HUES48 (cell line): ENCODE measurements around the gene PYGB.

Source experiments
- H3K27ac ChIP-seq: one replicate; pipeline ENCODE4 v1.7.0; 2013; ENCODE audit warnings: low read depth, low read length, inconsistent platforms
- H3K27me3 ChIP-seq: 2 replicates; pipeline ENCODE4 v1.6.1; 2013; ENCODE audit warnings: mild to moderate bottlenecking, low read length; ENCODE audit not compliant: control insufficient read depth, insufficient read depth
- H3K36me3 ChIP-seq: 2 replicates; pipeline ENCODE4 v1.6.1; 2013; ENCODE audit warnings: low read length; ENCODE audit not compliant: control insufficient read depth, insufficient read depth
- H3K4me1 ChIP-seq: 2 replicates; pipeline ENCODE4 v1.6.1; 2013; ENCODE audit warnings: mild to moderate bottlenecking, low read length; ENCODE audit not compliant: control insufficient read depth, insufficient read depth
- H3K4me3 ChIP-seq: 2 replicates; pipeline ENCODE4 v1.5.1; 2013; ENCODE audit warnings: mild to moderate bottlenecking, low read depth, low read length
- H3K9ac ChIP-seq: 2 replicates; pipeline ENCODE4 v1.6.1; 2013; ENCODE audit warnings: mild to moderate bottlenecking, low read depth, low read length, moderate library complexity
- H3K9me3 ChIP-seq: 2 replicates; pipeline ENCODE4 v1.6.1; 2013; ENCODE audit warnings: low read length; ENCODE audit not compliant: control insufficient read depth, insufficient read depth

Gene PYGB

GRCh38 chr20:25296094-25297093, 48.5 kb downstream of the PYGB start:
- H3K9me3 ChIP-seq: no peaks in the 10 kb centered on the region
- H3K9ac ChIP-seq: no peak overlapping the region
- H3K4me1 ChIP-seq: no peaks in the 10 kb centered on the region
- no peak overlapping the region for H3K27ac ChIP-seq
- H3K36me3 ChIP-seq: peaks cover 11% of the 10 kb centered on the region
- H3K4me3 ChIP-seq: no peak overlapping the region
- H3K27me3 ChIP-seq: no peaks in the 10 kb centered on the region

DNA sequence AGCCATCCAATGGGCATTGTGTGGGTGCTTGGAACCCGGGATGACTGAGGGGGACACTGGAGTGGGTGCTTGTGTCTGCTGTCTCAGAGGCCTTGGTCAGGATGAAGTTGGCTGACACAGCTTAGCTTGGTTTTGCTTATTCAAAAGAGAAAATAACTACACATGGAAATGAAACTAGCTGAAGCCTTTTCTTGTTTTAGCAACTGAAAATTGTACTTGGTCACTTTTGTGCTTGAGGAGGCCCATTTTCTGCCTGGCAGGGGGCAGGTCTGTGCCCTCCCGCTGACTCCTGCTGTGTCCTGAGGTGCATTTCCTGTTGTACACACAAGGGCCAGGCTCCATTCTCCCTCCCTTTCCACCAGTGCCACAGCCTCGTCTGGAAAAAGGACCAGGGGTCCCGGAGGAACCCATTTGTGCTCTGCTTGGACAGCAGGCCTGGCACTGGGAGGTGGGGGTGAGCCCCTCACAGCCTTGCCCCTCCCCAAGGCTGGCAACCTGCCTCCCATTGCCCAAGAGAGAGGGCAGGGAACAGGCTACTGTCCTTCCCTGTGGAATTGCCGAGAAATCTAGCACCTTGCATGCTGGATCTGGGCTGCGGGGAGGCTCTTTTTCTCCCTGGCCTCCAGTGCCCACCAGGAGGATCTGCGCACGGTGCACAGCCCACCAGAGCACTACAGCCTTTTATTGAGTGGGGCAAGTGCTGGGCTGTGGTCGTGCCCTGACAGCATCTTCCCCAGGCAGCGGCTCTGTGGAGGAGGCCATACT, 49.4 kb downstream of the PYGB start:
- Histone ChIP-seq H3K9me3 (no peaks in the 10 kb centered on the region), H3K27me3 (no peaks in the 10 kb centered on the region), H3K4me1 (no peaks in the 10 kb centered on the region), H3K9ac (no peak overlapping the region), H3K4me3 (no peak overlapping the region), H3K36me3 (peaks cover 14% of the 10 kb centered on the region), H3K27ac (no peak overlapping the region)

GRCh38 chr20:25299806-25300205, 51.9 kb downstream of the PYGB start:
- H3K27ac ChIP-seq: no peak overlapping the region
- no peaks in the 10 kb centered on the region for H3K27me3 ChIP-seq
- no peaks in the 10 kb centered on the region for H3K9me3 ChIP-seq
- no peak overlapping the region for H3K4me3 ChIP-seq
- H3K9ac ChIP-seq: no peak overlapping the region
- H3K4me1 ChIP-seq: no peaks in the 10 kb centered on the region
- peaks cover 32% of the 10 kb centered on the region for H3K36me3 ChIP-seq

DNA sequence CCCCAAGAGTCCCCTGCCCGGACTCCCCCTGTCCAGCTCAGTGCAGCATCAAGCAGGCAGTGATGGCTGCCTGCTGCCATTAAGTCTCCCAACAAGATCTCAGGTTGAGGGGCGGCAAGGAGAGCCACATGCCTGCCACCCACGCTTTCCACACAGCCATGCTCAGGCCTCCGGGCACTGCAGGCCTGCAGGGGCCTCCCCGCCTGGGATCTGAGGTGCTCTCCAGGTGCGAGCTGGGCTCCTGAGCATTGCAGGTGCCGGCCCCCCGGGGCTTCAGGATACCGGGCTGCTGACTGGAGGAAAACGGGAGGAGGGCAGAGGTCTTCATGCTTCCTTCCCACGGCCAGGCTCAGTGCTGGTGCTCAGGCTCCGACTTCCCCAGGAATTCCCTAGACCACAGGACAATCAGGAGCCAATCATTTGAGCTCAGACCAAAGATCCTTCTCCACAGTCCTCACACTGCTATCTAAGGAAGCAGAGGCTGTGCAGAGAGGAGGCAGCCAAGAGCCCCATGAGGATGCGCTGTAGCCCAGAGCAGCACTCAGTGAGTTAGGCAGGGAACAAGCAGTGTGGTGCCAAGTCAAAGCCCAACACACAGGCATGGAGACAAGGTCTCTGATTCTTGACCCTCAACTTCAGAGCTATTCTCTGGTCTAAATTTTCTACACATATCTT, 52.7 kb downstream of the PYGB start:
- no peak overlapping the region for H3K9ac ChIP-seq
- H3K27ac ChIP-seq: no peak overlapping the region
- peaks cover 32% of the 10 kb centered on the region for H3K36me3 ChIP-seq

GRCh38 chr20:25301357-25301920, 53.6 kb downstream of the PYGB start:
- H3K27ac ChIP-seq: no peak overlapping the region
- H3K4me3 ChIP-seq: no peak overlapping the region
- no peaks in the 10 kb centered on the region for H3K27me3 ChIP-seq
- H3K36me3 ChIP-seq: peaks cover 32% of the 10 kb centered on the region
- no peaks in the 10 kb centered on the region for H3K9me3 ChIP-seq
- no peak overlapping the region for H3K9ac ChIP-seq
- H3K4me1 ChIP-seq: no peaks in the 10 kb centered on the region

More for the DNA sequence above, 52.7 kb downstream of the PYGB start:
- H3K4me3 ChIP-seq: no peak overlapping the region
- H3K9me3 ChIP-seq: no peaks in the 10 kb centered on the region
- no peaks in the 10 kb centered on the region for H3K27me3 ChIP-seq
- no peaks in the 10 kb centered on the region for H3K4me1 ChIP-seq

DNA sequence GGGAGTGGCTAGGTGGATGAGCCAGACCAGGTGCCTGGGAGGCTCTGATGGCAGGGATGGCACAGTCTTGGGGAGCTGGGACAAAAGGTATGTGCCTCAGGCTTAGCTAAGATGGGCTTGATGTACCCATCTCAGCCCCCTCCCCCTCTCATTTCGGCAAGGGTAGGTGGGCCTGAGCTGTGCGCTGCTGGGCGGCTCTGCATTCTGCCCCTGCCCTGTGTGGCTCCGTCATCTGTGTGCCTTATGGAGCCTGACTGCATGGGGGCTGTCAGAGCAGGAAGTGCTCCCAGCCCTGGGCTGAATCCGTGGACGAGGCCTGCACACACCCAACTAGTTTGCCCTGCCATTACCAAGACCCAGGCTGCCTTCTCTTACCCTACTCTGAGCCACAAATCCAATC, 54.7 kb downstream of the PYGB start:
- no peaks in the 10 kb centered on the region for H3K4me1 ChIP-seq
- peaks cover 42% of the 10 kb centered on the region for H3K36me3 ChIP-seq
- H3K27me3 ChIP-seq: no peaks in the 10 kb centered on the region
- H3K27ac ChIP-seq: no peak overlapping the region
- H3K9ac ChIP-seq: no peak overlapping the region
- H3K4me3 ChIP-seq: no peak overlapping the region
- no peaks in the 10 kb centered on the region for H3K9me3 ChIP-seq

- no peak overlapping the region for H3K4me3 ChIP-seq
- H3K9ac ChIP-seq: no peak overlapping the region
- no peaks in the 10 kb centered on the region for H3K9me3 ChIP-seq
- no peak overlapping the region for H3K27ac ChIP-seq
- no peaks in the 10 kb centered on the region for H3K27me3 ChIP-seq
- H3K36me3 ChIP-seq: peaks cover 50% of the 10 kb centered on the region
- no peaks in the 10 kb centered on the region for H3K4me1 ChIP-seq
These were observed 55.6 kb downstream of the PYGB start for GRCh38 chr20:25303292-25304024.

DNA sequence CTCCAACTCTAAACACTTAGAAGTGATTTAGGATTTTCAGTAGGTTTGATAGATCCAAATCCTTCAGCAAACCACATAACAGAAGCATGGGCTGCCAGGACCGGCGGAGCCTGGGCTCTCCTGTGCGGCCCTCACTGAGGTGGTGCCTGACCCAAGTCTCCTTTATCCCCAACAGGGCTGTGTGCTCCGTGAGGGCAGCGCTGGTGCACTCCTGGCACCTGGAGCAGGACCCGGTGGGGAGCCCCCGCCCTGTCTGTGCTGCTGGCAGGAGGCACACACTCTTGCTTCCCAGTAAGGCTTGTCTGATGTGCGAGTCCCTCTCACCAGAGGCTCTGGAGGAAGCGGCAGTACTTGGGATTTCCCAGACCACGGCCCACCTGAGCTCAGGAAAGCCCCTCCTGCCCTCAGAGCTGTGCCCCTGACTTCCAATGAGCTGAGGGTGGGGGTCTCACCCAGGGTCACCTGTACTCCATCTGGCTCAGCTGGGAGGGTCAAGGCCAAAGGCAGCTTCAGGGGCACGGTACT, 56.2 kb downstream of the PYGB start:
- peaks cover 54% of the 10 kb centered on the region for H3K36me3 ChIP-seq
- H3K4me3 ChIP-seq: no peak overlapping the region
- no peaks in the 10 kb centered on the region for H3K4me1 ChIP-seq
- no peak overlapping the region for H3K27ac ChIP-seq
- no peaks in the 10 kb centered on the region for H3K27me3 ChIP-seq
- no peaks in the 10 kb centered on the region for H3K9me3 ChIP-seq
- no peak overlapping the region for H3K9ac ChIP-seq

DNA sequence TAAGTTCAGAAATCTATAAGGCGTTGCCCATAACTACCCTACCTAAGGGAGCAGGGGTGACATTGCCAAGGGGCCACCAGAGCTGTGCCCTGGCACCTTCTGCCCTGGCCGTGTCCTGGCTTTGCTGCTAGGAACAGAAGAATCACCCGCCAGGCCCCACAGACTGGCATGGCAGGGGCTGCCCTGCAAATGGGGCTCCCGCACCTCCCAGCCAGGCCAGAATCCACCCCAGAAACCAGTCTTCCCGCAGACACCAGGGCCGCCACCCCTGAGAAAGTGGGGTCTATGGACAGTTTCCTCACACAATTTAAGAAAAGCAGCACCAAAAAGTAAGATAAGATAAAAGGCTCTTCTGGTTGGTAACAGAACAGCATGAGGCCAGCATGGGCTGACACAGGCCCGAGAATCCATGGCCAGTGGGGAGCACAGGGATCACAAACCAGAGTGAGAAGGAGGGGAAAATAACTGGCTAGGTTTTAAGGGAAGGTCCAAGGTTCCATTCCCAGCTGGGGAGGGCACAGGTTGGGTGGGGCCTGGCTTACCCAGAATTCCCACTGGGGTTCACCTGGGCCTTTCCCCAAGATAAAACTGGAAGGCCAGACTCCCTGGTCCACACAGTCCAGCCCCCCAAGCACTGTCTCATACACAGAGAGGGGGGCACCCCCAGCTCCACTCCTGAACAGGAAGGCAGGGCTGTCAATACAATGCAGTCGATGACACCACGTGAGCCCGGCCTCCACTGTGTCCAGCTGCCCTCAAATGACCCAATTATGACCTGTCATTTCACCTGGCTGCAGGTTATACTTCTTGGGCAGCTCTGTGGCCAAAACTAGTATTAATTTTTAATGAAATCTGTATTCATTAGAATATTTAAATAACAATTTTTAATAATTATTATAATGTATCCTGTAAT, 59.4 kb downstream of the PYGB start:
- H3K27ac ChIP-seq: no peak overlapping the region
- H3K27me3 ChIP-seq: no peaks in the 10 kb centered on the region
- peaks cover 44% of the 10 kb centered on the region for H3K36me3 ChIP-seq
- H3K4me1 ChIP-seq: no peaks in the 10 kb centered on the region
- no peak overlapping the region for H3K4me3 ChIP-seq
- no peaks in the 10 kb centered on the region for H3K9me3 ChIP-seq
- no peak overlapping the region for H3K9ac ChIP-seq
